ENCODE measurements around the gene MRPS12. TPM values are rescaled to one million over a fixed set of nuclear protein-coding genes. Genes with fewer than 3 reads are reported as not detected.

MRPS12 gene
- total RNA-seq, 1 experiment from 2014 or later: 88.0 TPM

GRCh38 chr19:38910488-38910887 lies 20.3 kb upstream of the MRPS12 start (continued):
- TF ChIP-seq TEAD4 (CRISPR knock-in tag; IDR thresholded peaks at IDR 0.05): no peak
- no peak for TF ChIP-seq NR3C1 (CRISPR knock-in tag; conservative IDR thresholded peaks at IDR 0.05; ENCODE audit: low read depth)
- TF ChIP-seq NR1H2 (CRISPR knock-in tag; IDR thresholded peaks at IDR 0.05): no peak
- no peak for TF ChIP-seq AFF4 (CRISPR knock-in tag; IDR thresholded peaks at IDR 0.05; ENCODE audit: borderline replicate concordance)
- TF ChIP-seq TEAD1 (CRISPR knock-in tag; IDR thresholded peaks at IDR 0.05): no peak
- no peak for TF ChIP-seq USF2 (CRISPR knock-in tag; IDR thresholded peaks at IDR 0.05)
- TF ChIP-seq JAZF1 (CRISPR knock-in tag; IDR thresholded peaks at IDR 0.05): no peak

- Mint-ChIP-seq H3K4me3 (no peak overlapping the region), H3K9me3 (no peaks in the 10 kb centered on the region), H3K27ac (no peak overlapping the region), H3K36me3 (peaks cover 8% of the 10 kb centered on the region), H3K27me3 (ENCODE audit: low read depth) (peaks cover 10% of the 10 kb centered on the region), H3K4me1 (peaks cover 4% of the 10 kb centered on the region; the same call in 1 of the 2 replicates)
- DNase-seq (ENCODE audit: low spot score) (no peak), ATAC-seq (peak; percentile 26)
- POLR2A ChIA-PET: interaction anchor here (0.6 to 1.6 kb wide), 2 partner anchors 12 to 156 kb away, joined by 5 read pairs; partner anchors contain the start of genes NFKBIB and SIRT2
- no peak for TF ChIP-seq E2F1 (CRISPR knock-in tag; IDR thresholded peaks at IDR 0.05)
- no peak for TF ChIP-seq ZBTB43 (CRISPR knock-in tag; IDR thresholded peaks at IDR 0.05)
- no peak for TF ChIP-seq IRF1 (CRISPR knock-in tag; IDR thresholded peaks at IDR 0.05)
- no peak for TF ChIP-seq ATF1 (CRISPR knock-in tag; IDR thresholded peaks at IDR 0.05)
- TF ChIP-seq NR2C2 (CRISPR knock-in tag; IDR thresholded peaks at IDR 0.05): no peak
- no peak for TF ChIP-seq GABPB1 (CRISPR knock-in tag; IDR thresholded peaks at IDR 0.05)
- TF ChIP-seq RELA (CRISPR knock-in tag; IDR thresholded peaks at IDR 0.05; ENCODE audit: borderline replicate concordance): no peak
- TF ChIP-seq ZSCAN18 (CRISPR knock-in tag; IDR thresholded peaks at IDR 0.05): no peak
- no peak for TF ChIP-seq IRF2 (CRISPR knock-in tag; IDR thresholded peaks at IDR 0.05; ENCODE audit: borderline replicate concordance, low read depth)
- TF ChIP-seq ZNF532 (CRISPR knock-in tag; IDR thresholded peaks at IDR 0.05; ENCODE audit: borderline replicate concordance): no peak
- no peak for TF ChIP-seq ELF4 (CRISPR knock-in tag; IDR thresholded peaks at IDR 0.05; ENCODE audit: low read depth)
- no peak for TF ChIP-seq TCF7 (CRISPR knock-in tag; IDR thresholded peaks at IDR 0.05; ENCODE audit: low read depth)
- CTCF ChIA-PET: interaction anchor here (0.8 to 1.5 kb wide), 6 partner anchors 11 to 509 kb away, joined by 3 to 10 read pairs (median 4); partner anchors contain the start of genes ECH1, FAM98C, MRPS12 and NFKBIB
These were observed 19.2 kb upstream of the MRPS12 start for GRCh38 chr19:38911388-38912001.

All from WTC11 (cell line).